ENCODE measurements around the gene SNAP23.
A peak's percentile ranks its signal among the peaks of the same experiment; 100 is the strongest.
"Not testable (repeated sequence)": the region's sequence is repeated elsewhere in the genome, so short reads cannot be mapped to it uniquely, and the experiment has no call there.

SNAP23 gene

GRCh38 chr15:42498212-42499068 is 3.0 kb downstream of the SNAP23 start:
- DNase-seq, result no peak

GRCh38 chr15:42499858-42500609 is 4.6 kb downstream of the SNAP23 start:
- no peak for DNase-seq

GRCh38 chr15:42502477-42502876 is 7.0 kb downstream of the SNAP23 start:
- no peak for DNase-seq

- no peak for DNase-seq
Measured at GRCh38 chr15:42503825-42504224, 8.4 kb downstream of the SNAP23 start.

GRCh38 chr15:42504631-42505030 is 9.2 kb downstream of the SNAP23 start:
- DNase-seq, result no peak

GRCh38 chr15:42507514-42507913 is 12.1 kb downstream of the SNAP23 start:
- no peak for DNase-seq

- no peak for DNase-seq
Measured at GRCh38 chr15:42508263-42508690, 12.8 kb downstream of the SNAP23 start.

GRCh38 chr15:42510258-42511006 is 15.0 kb downstream of the SNAP23 start:
- DNase-seq, result no peak

GRCh38 chr15:42511007-42511391 is 15.6 kb downstream of the SNAP23 start:
- DNase-seq, result no peak

- DNase-seq, result no peak
Measured at GRCh38 chr15:42523331-42523730, 27.9 kb downstream of the SNAP23 start.

GRCh38 chr15:42528970-42529369 is 33.5 kb downstream of the SNAP23 start:
- DNase-seq, result no peak

- DNase-seq, result no peak
Measured at GRCh38 chr15:42533246-42533645, 37.8 kb downstream of the SNAP23 start.

- no peak for DNase-seq
Measured at GRCh38 chr15:42544853-42545629, 49.6 kb downstream of the SNAP23 start.

GRCh38 chr15:42547918-42548248 is 52.4 kb downstream of the SNAP23 start:
- no peak for DNase-seq

GRCh38 chr15:42548249-42549031 is 53.0 kb downstream of the SNAP23 start, which contains the start of the genes HAUS2 and LRRC57:
Gene HAUS2 (plus strand): TSS chr15:42548838. CDS start chr15:42548873, 35 bp downstream.
Gene LRRC57 (minus strand): TSS chr15:42548793. CDS start chr15:42548434, 359 bp downstream.
- DNase-seq, result peak; percentile 90 to 92

- DNase-seq, result peak in 1 of 2 experiments; percentile 10
Measured at GRCh38 chr15:42549032-42549491, 53.6 kb downstream of the SNAP23 start.

GRCh38 chr15:42549741-42550392 is 54.4 kb downstream of the SNAP23 start:
- no peak for DNase-seq

GRCh38 chr15:42553554-42553953 is 58.1 kb downstream of the SNAP23 start:
- no peak for DNase-seq

- not testable (repeated sequence) for DNase-seq
Measured at GRCh38 chr15:42556550-42557207, 61.2 kb downstream of the SNAP23 start.

- DNase-seq, result no peak
Measured at GRCh38 chr15:42558739-42559138, 63.3 kb downstream of the SNAP23 start.

All from activated CD4-positive, alpha-beta T cell treated with anti-CD3 and anti-CD28 coated beads, Interleukin-2, amount 50 U/mL, for 48 hours (primary cell).